Peyer's patch (tissue), 4 donors: Measurements from ENCODE around the gene CAPN1. TPM values are rescaled to one million over a fixed set of nuclear protein-coding genes. Genes with fewer than 3 reads are reported as not detected.
"Not testable (repeated sequence)": the region's sequence is repeated elsewhere in the genome, so short reads cannot be mapped to it uniquely, and the experiment has no call there.

Experiments used
- DNase-seq, 3 donors: peaks; one replicate each; pipeline ENCODE4 v3.0.0-alpha.2; 2017 to 2019
- H3K27ac ChIP-seq, 4 donors: fragments of 200-600 bp; sonication (generic); one replicate each; pipeline ENCODE4 v1.5.1; 2016 to 2019
- H3K27me3 ChIP-seq, 2 donors: fragments of 200-600 bp; sonication (generic); one replicate each; pipeline ENCODE4 v1.5.1; 2019
- H3K36me3 ChIP-seq, 3 donors: fragments of 200-600 bp; sonication (generic); one replicate each; pipeline ENCODE4 v1.5.1; 2016 to 2019
- H3K4me1 ChIP-seq, 4 donors: fragments of 200-600 bp; sonication (generic); one replicate each; pipeline ENCODE4 v1.5.1; 2016 to 2019
- H3K4me3 ChIP-seq, 4 donors: fragments of 200-600 bp; sonication (generic); 1 replicate in 3 of 4; 2 replicates in 1 of 4; pipeline ENCODE4 v1.5.1; 2016 to 2019; ENCODE audit warnings: mild to moderate bottlenecking in 1 of 4
- H3K9me3 ChIP-seq, 4 donors: fragments of 200-600 bp; sonication (generic); one replicate each; pipeline ENCODE4 v1.5.1; 2016 to 2019; ENCODE audit warnings: mild to moderate bottlenecking in 1 of 4
- POLR2A ChIP-seq, 2 donors: fragments of 450-650 bp; IDR thresholded peaks; one replicate each; pipeline ENCODE4 v1.5.1; 2017; ENCODE audit warnings: antibody characterized with exemption in 2 of 2, mild to moderate bottlenecking in 2 of 2, moderate library complexity in 2 of 2
- total RNA-seq, 4 donors: library from RNA; depleted of rRNA; stranded (reverse); fragments of >200 nt; gene quantifications; one replicate each; pipeline ENCODE4 v1.1.0, GENCODE V29; 2016
- TF ChIP-seq, protein P1 (sequence below), 6 experiments: fragments of 450-650 bp in 4 of 6; fragments of 200-600 bp in 2 of 6; sonication (generic) in 1 of 6; IDR thresholded peaks; one replicate each; pipeline ENCODE4 v1.5.1; 2017 to 2019; ENCODE audit warnings: antibody characterized with exemption in 6 of 6, mild to moderate bottlenecking in 3 of 6, moderate library complexity in 1 of 6

Gene CAPN1
- total RNA-seq, 4 donors from 2014 or later = 320 to 598 (median 559) TPM

DNA sequence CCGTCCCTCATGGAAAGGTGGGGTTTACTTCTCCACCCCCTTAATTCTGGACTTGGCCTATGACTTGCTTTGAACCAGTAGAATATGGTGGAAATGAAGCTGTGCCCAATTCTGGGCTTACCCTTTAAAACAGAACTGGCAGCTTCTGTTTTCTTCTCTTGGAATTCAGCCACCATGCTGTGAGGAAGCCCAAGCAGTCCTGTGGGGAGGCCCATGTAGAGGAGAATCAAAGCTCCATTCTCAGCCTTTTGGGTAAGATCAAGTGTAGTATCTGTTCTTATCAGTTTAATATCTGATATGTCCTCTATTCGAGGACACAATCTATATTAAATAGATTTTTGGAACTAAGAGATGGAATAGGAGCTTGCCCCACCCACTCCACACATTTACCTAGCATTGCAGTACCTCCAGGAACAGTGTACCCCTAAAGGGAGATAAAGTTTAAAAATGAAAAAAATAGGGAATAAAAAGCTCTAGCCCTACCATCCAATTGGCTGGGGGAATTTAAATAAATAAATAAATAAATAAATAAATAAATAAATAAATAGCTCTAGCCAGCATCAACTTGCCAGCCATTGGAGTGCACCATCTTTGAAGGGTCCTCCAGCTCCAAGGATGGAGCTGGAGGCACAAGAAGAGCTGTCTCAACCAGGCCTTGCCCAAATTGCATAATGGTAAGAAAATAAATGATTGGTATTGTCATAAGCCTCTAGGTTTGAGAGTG is 34.2 kb upstream of the CAPN1 start:
- DNase-seq = no peak
- TF ChIP-seq POLR2A (IDR thresholded peaks at IDR 0.05) = no peak
- TF ChIP-seq, protein P1, sequence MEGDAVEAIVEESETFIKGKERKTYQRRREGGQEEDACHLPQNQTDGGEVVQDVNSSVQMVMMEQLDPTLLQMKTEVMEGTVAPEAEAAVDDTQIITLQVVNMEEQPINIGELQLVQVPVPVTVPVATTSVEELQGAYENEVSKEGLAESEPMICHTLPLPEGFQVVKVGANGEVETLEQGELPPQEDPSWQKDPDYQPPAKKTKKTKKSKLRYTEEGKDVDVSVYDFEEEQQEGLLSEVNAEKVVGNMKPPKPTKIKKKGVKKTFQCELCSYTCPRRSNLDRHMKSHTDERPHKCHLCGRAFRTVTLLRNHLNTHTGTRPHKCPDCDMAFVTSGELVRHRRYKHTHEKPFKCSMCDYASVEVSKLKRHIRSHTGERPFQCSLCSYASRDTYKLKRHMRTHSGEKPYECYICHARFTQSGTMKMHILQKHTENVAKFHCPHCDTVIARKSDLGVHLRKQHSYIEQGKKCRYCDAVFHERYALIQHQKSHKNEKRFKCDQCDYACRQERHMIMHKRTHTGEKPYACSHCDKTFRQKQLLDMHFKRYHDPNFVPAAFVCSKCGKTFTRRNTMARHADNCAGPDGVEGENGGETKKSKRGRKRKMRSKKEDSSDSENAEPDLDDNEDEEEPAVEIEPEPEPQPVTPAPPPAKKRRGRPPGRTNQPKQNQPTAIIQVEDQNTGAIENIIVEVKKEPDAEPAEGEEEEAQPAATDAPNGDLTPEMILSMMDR (IDR thresholded peaks at IDR 0.05) = no peak
- no peaks in the 10 kb centered on the region for H3K9me3 ChIP-seq
- no peaks in the 10 kb centered on the region for H3K27me3 ChIP-seq
- H3K4me1 ChIP-seq = peaks cover 0 to 10% (median 0%) of the 10 kb centered on the region in 4 donors
- no peak overlapping the region for H3K27ac ChIP-seq
- H3K36me3 ChIP-seq = no peaks in the 10 kb centered on the region
- no peak overlapping the region for H3K4me3 ChIP-seq

DNA sequence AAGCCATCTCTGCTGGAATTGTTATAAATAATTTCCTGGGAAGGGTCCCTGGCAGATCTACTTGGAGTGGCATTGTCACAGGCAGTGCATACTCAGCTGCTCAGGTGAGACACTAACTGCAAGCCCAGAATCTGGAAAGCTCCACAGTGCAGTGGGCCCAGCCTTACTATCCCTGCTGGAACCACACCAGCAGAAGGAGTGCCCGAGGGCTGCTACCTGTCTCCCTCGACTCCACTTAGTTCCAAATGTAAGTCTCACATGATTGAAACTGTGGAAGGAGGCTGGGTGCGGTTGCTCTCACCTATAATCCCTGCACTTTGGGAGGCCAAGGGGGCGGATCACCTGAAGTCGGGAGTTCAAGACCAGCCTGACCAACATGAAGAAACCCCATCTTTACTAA is 33.1 kb upstream of the CAPN1 start:
- Histone ChIP-seq H3K4me1 (peaks cover 0 to 10% (median 0%) of the 10 kb centered on the region in 4 donors), H3K27me3 (no peaks in the 10 kb centered on the region), H3K4me3 (no peak overlapping the region), H3K27ac (no peak overlapping the region), H3K36me3 (no peaks in the 10 kb centered on the region), H3K9me3 (no peaks in the 10 kb centered on the region)
- no peak for DNase-seq
- TF ChIP-seq POLR2A (IDR thresholded peaks at IDR 0.05) = no peak
- TF ChIP-seq, protein P1 (IDR thresholded peaks at IDR 0.05) = no peak

DNA sequence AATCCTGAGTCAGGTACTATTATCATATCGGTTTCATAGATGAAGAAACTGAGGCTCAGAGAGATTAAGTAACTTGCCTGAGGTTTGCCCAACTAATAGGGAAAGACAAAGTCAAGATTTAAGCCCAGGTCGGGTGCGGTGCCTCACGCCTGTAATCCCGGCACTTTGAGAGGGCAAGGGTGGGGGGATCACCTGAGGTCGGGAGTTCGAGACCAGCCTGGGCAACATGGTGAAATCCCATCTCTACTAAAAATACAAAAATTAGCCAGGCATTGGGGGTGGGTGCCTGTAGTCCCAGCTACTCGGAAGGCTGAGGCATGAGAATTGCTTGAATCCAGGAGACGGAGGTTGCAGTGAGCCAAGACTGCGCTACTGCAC is 31.6 kb upstream of the CAPN1 start:
- Histone ChIP-seq H3K27ac (peak overlapping the region in 3 of 4 donors; percentile 32 to 76 (median 74)), H3K4me1 (peaks cover 0 to 10% (median 0%) of the 10 kb centered on the region in 4 donors)
- not testable (repeated sequence) for H3K9me3 ChIP-seq, H3K27me3 ChIP-seq, H3K36me3 ChIP-seq, H3K4me3 ChIP-seq, DNase-seq

DNA sequence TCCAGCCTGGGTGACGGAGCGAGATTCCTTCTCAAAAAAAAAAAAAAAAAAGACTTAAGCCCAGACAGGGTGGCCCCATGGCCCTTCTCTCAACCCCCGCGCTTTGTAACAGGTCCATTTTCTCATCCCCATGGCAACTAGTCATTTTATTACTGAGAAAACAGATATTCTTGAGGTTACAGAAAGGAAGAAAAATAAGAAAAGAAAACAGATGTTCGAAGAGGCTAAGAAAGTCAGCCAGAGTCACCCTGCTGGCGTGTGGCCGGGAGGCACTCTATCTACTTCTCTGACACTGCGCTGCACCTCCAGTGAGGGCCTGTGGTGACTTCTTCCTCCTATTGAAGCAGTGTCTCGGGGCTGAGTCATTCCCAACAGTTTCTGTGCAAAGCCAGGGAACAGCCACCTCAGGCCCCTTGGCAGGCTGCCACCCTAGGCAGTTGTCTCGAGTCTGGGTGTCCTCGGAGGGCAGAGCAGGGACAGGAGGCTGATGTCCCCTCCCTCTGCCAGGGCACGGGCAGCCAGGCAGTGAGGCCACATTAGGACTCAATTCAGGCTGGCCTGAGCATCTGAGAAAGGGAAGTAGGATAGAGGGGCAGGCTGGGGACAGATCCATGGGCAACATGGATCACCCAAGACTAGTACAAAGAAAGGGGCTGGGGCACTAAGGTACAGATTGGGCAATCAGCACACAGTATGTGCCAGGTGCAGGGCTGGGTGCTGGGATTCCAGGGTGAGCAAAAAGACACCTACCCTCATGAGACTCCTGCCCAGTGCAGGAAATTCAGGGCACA is 31.0 kb upstream of the CAPN1 start:
- TF ChIP-seq, protein P1 (IDR thresholded peaks at IDR 0.05) = peak in 1 of 6 experiments; percentile 8
- peak in 1 of 2 donors; percentile 46 for TF ChIP-seq POLR2A (IDR thresholded peaks at IDR 0.05)
- DNase-seq = peak; percentile 44 to 93 (median 85)
- Histone ChIP-seq H3K4me3 (no peak overlapping the region), H3K9me3 (no peaks in the 10 kb centered on the region), H3K36me3 (no peaks in the 10 kb centered on the region), H3K27me3 (no peaks in the 10 kb centered on the region), H3K27ac (peak overlapping the region in 3 of 4 donors; percentile 32 to 76 (median 74)), H3K4me1 (peaks cover 0 to 10% (median 0%) of the 10 kb centered on the region in 4 donors)

DNA sequence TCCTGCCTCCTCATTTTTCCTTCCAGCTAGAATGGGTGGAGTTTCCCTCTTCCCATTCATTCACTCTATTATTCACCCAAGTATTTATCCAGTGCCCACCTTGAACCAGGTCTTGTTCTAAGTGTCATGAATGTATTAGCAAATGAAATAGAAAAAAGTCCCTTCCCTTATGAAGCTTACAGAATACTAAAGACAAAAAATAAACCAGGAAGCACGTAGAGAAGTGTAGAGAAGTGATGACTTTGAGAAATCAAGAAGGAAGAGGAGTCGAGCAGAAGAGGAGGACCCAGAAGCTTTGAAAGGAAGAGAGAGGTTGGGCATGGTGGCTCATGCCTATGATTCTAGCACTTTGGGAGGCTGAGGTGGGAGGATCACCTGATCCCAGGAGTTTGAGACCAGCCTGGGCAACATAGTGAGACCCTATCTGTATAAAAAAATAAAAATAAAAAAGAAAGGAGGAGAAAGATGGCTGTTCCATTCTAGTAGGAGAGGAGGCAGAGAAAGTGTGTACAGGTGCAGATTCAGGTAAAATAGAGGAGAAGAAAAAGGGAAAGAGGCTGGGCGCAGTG is 30.3 kb upstream of the CAPN1 start:
- H3K36me3 ChIP-seq = no peaks in the 10 kb centered on the region
- TF ChIP-seq, protein P1 (IDR thresholded peaks at IDR 0.05) = no peak
- no peak for TF ChIP-seq POLR2A (IDR thresholded peaks at IDR 0.05)
- peaks cover 0 to 10% (median 0%) of the 10 kb centered on the region in 4 donors for H3K4me1 ChIP-seq
- H3K4me3 ChIP-seq = no peak overlapping the region
- peak in 1 of 3 donors; percentile 19 for DNase-seq
- no peaks in the 10 kb centered on the region for H3K27me3 ChIP-seq
- no peaks in the 10 kb centered on the region for H3K9me3 ChIP-seq
- peak overlapping the region in 3 of 4 donors; percentile 32 to 76 (median 74) for H3K27ac ChIP-seq

DNA sequence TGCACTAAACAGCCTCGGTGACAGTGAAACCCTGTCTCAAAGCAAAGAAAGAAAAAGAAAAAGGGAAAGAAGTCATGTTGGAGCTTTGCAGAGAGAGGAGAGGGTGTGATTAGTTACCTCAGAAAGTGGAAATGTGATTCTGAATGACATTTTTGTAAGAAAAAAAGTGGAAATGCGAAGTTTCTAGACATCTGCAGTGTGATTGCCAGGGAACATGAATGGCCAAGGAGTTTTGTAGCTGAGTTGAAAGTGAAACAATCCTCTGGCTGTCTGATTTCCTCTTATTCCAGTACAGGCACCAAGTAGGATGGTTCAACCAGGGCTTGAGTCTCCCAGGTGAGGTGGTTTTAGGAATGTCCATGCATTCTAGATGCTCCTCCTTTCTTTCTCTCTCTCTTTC is 29.6 kb upstream of the CAPN1 start:
- TF ChIP-seq, protein P1 (IDR thresholded peaks at IDR 0.05) = no peak
- TF ChIP-seq POLR2A (IDR thresholded peaks at IDR 0.05) = no peak
- Histone ChIP-seq H3K9me3 (no peaks in the 10 kb centered on the region), H3K27me3 (no peaks in the 10 kb centered on the region), H3K36me3 (no peaks in the 10 kb centered on the region), H3K4me3 (no peak overlapping the region), H3K4me1 (peaks cover 0 to 10% (median 0%) of the 10 kb centered on the region in 4 donors), H3K27ac (no peak overlapping the region)
- no peak for DNase-seq
